Ramos (cell line): ENCODE measurements around the gene NAV2.
"Not testable (repeated sequence)": the region's sequence is repeated elsewhere in the genome, so short reads cannot be mapped to it uniquely, and the experiment has no call there.

ENCODE experiments used
- in situ Hi-C: fragments of 300-500 bp; cut with MboI; formaldehyde crosslinking; loops from one replicate; pipeline ENCODE4 v1.14.3; 2022; ENCODE audit warnings: low sequenced_read_pairs; ENCODE audit not compliant: unreplicated experiment

The NAV2 gene

GRCh38 chr11:20002312-20003216, 289.9 kb downstream of the NAV2 start:
- in situ Hi-C loops, result no loop called here

GRCh38 chr11:20003351-20003750, 290.7 kb downstream of the NAV2 start:
- in situ Hi-C loops, result no loop called here

- in situ Hi-C loops, result no loop called here
Measured at GRCh38 chr11:20004866-20005265, 292.2 kb downstream of the NAV2 start.

GRCh38 chr11:20005747-20006146, 293.1 kb downstream of the NAV2 start:
- in situ Hi-C loops, result no loop called here

- in situ Hi-C loops, result not testable (repeated sequence)
Measured at GRCh38 chr11:20006618-20007017, 294.0 kb downstream of the NAV2 start.

GRCh38 chr11:20007386-20007785, 294.7 kb downstream of the NAV2 start:
- in situ Hi-C loops, result no loop called here

GRCh38 chr11:20008190-20008870, 295.7 kb downstream of the NAV2 start:
- in situ Hi-C loops, result no loop called here

- in situ Hi-C loops, result no loop called here
Measured at GRCh38 chr11:20008871-20009644, 296.4 kb downstream of the NAV2 start.

GRCh38 chr11:20010156-20010850, 297.7 kb downstream of the NAV2 start:
- in situ Hi-C loops, result no loop called here

GRCh38 chr11:20010851-20011225, 298.2 kb downstream of the NAV2 start:
- in situ Hi-C loops, result no loop called here

- in situ Hi-C loops, result no loop called here
Measured at GRCh38 chr11:20011307-20011951, 298.8 kb downstream of the NAV2 start.

GRCh38 chr11:20013346-20014066, 300.9 kb downstream of the NAV2 start:
- in situ Hi-C loops, result no loop called here

GRCh38 chr11:20014067-20014402, 301.4 kb downstream of the NAV2 start:
- in situ Hi-C loops, result no loop called here

GRCh38 chr11:20015101-20015500, 302.5 kb downstream of the NAV2 start:
- in situ Hi-C loops, result no loop called here

- in situ Hi-C loops, result no loop called here
Measured at GRCh38 chr11:20015529-20016427, 303.1 kb downstream of the NAV2 start.

- in situ Hi-C loops, result no loop called here
Measured at GRCh38 chr11:20016526-20016925, 303.9 kb downstream of the NAV2 start.

GRCh38 chr11:20017320-20017719, 304.7 kb downstream of the NAV2 start:
- in situ Hi-C loops, result no loop called here

- in situ Hi-C loops, result no loop called here
Measured at GRCh38 chr11:20020198-20020597, 307.6 kb downstream of the NAV2 start.
